A673 (cell line): ENCODE measurements around the gene CENPS. TPM values are rescaled to one million over a fixed set of nuclear protein-coding genes. Genes with fewer than 3 reads are reported as not detected.
A peak's percentile ranks its signal among the peaks of the same experiment; 100 is the strongest.
"Not testable (repeated sequence)": the region's sequence is repeated elsewhere in the genome, so short reads cannot be mapped to it uniquely, and the experiment has no call there.

ENCODE experiments used
- BruUV-seq: library from RNA; stranded (reverse); fragments of 400-500 nt; replicated peaks from 2 replicates; lab custom pipeline; 2021; lab: Mats Ljungman, UMichigan
- CTCF ChIA-PET: fragments of 300-600 bp; sonication (Branson Sonifier 250); formaldehyde crosslinking; loops from one replicate; lab custom pipeline; 2022; ENCODE audit warnings: antibody characterized with exemption; lab: Charles Lee
- POLR2A ChIA-PET: fragments of 300-600 bp; sonication (Branson Sonifier 250); formaldehyde crosslinking; loops from one replicate; lab custom pipeline; 2022; ENCODE audit warnings: antibody characterized with exemption; ENCODE audit not compliant: low non-redundant PET; lab: Charles Lee
- DNase-seq: peaks from one replicate; pipeline ENCODE4 v3.0.0-alpha.2; 2015; ENCODE audit warnings: low spot score
- H3K27ac ChIP-seq: fragments of 200-600 bp; sonication (generic); 2 replicates; pipeline ENCODE4 v1.5.1; 2016; ENCODE audit warnings: mixed run types, low read depth, mild to moderate bottlenecking, mixed read lengths, antibody characterized with exemption, low read length; ENCODE audit not compliant: poor library complexity, severe bottlenecking
- H3K27me3 ChIP-seq: fragments of 200-600 bp; sonication (generic); replicated peaks from 2 replicates; pipeline ENCODE4 v1.6.1; 2017; ENCODE audit warnings: mixed run types, low read depth, mild to moderate bottlenecking, mixed read lengths, antibody characterized with exemption, low read length; ENCODE audit not compliant: insufficient read depth, poor library complexity
- H3K36me3 ChIP-seq: fragments of 200-600 bp; sonication (generic); 2 replicates; pipeline ENCODE4 v1.6.1; 2016; ENCODE audit warnings: mixed run types, mild to moderate bottlenecking, mixed read lengths, antibody characterized with exemption, low read length; ENCODE audit not compliant: insufficient read depth, poor library complexity, severe bottlenecking
- H3K4me1 ChIP-seq: fragments of 200-600 bp; sonication (generic); 2 replicates; pipeline ENCODE4 v1.6.1; 2017; ENCODE audit warnings: mixed run types, mild to moderate bottlenecking, mixed read lengths, antibody characterized with exemption, low read length; ENCODE audit not compliant: insufficient read depth, poor library complexity, severe bottlenecking
- H3K4me3 ChIP-seq: fragments of 200-600 bp; sonication (generic); 2 replicates; pipeline ENCODE4 v1.5.1; 2016; ENCODE audit warnings: low read depth, mixed run types, mild to moderate bottlenecking, mixed read lengths, low read length; ENCODE audit not compliant: poor library complexity, severe bottlenecking
- H3K9me3 ChIP-seq: fragments of 200-600 bp; sonication (generic); 2 replicates; pipeline ENCODE4 v1.6.1; 2016; ENCODE audit warnings: mixed run types, low read depth, mild to moderate bottlenecking, mixed read lengths, antibody characterized with exemption, low read length; ENCODE audit not compliant: poor library complexity, severe bottlenecking
- CTCF ChIP-seq: fragments of 300-800, 200-600 bp; sonication (generic); conservative IDR thresholded peaks from 2 replicates; pipeline ENCODE4 v1.5.1; 2017; ENCODE audit warnings: low read depth, mild to moderate bottlenecking, antibody characterized with exemption, low read length, moderate library complexity, mixed read lengths
- EZH2 ChIP-seq: fragments of 200-600 bp; sonication (generic); IDR thresholded peaks from 2 replicates; pipeline ENCODE4 v1.6.1; 2017; ENCODE audit warnings: borderline replicate concordance, low read depth, mild to moderate bottlenecking, mixed read lengths, antibody characterized with exemption, low read length; ENCODE audit not compliant: poor library complexity, severe bottlenecking
- intact Hi-C: fragments of 100-400 bp; cut with micrococcal nuclease; formaldehyde crosslinking; loops from one replicate; pipeline ENCODE4 v1.10.0; 2022; ENCODE audit not compliant: unreplicated experiment
- total RNA-seq: library from RNA; stranded (reverse); gene quantifications from 2 replicates; pipeline ENCODE4 v1.2.3, GENCODE V29; 2021

Gene CENPS
- total RNA-seq, 1 experiment from 2014 or later: 42.2 TPM

- H3K27me3 ChIP-seq: no peaks in the 10 kb centered on the region
- TF ChIP-seq EZH2 (no peak), CTCF (no peak)
- peak overlapping the region; percentile 73 for H3K4me3 ChIP-seq
- DNase-seq: peak; percentile 67
- CTCF ChIA-PET: interaction anchor here (0.6 kb wide), 1 partner anchor 396 kb away, joined by 3 read pairs; no protein-coding TSS in a partner anchor
- H3K27ac ChIP-seq: peak overlapping the region; percentile 65
- H3K9me3 ChIP-seq: no peaks in the 10 kb centered on the region
- TSS peak; percentile 73 for BruUV-seq
- H3K36me3 ChIP-seq: peaks cover 19% of the 10 kb centered on the region
- H3K4me1 ChIP-seq: peaks cover 4% of the 10 kb centered on the region
- POLR2A ChIA-PET: no interaction called here
- intact Hi-C loops: loop anchor here (5.0 kb wide), 1 partner anchor 39 kb away; the partner anchor contains the start of gene CENPS
These were observed 41.4 kb downstream of the CENPS start for GRCh38 chr1:10471411-10472219.

- TF ChIP-seq EZH2 (no peak), CTCF (no peak)
- peak; percentile 98 for DNase-seq
- ChIA-PET POLR2A (interaction anchor here (0.6 kb wide), 1 partner anchor 1265 kb away, joined by 4 read pairs; no protein-coding TSS in a partner anchor), CTCF (no interaction called here)
- Histone ChIP-seq H3K27ac (peak within 1 kb of the TSS; percentile 65), H3K4me3 (peak within 1 kb of the TSS; percentile 73), H3K9me3 (no peaks in the 10 kb centered on the region), H3K27me3 (no peaks in the 10 kb centered on the region), H3K4me1 (peaks cover 4% of the 10 kb centered on the region), H3K36me3 (peaks cover 14% of the 10 kb centered on the region)
- intact Hi-C loops: loop anchor here (5.0 kb wide), 1 partner anchor 40 kb away; the partner anchor contains the start of gene CENPS
- no TSS peak for BruUV-seq
These were observed 42.2 kb downstream of the CENPS start, which contains the start of gene DFFA for GRCh38 chr1:10472220-10473144. TSS of gene DFFA (minus strand) at chr1:10472529. CDS start at chr1:10472458, 71 bp downstream.

GRCh38 chr1:10473145-10473765, 43.0 kb downstream of the CENPS start:
- POLR2A ChIA-PET: interaction anchor here (0.6 kb wide), 1 partner anchor 1264 kb away, joined by 4 read pairs; no protein-coding TSS in a partner anchor
- TF ChIP-seq CTCF (no peak), EZH2 (no peak)
- Histone ChIP-seq H3K27me3 (no peaks in the 10 kb centered on the region), H3K36me3 (peaks cover 11% of the 10 kb centered on the region), H3K4me3 (peak overlapping the region; percentile 73), H3K4me1 (peaks cover 4% of the 10 kb centered on the region), H3K9me3 (no peaks in the 10 kb centered on the region), H3K27ac (peak overlapping the region; percentile 57)
- CTCF ChIA-PET: no interaction called here
- DNase-seq: no peak
- no TSS peak for BruUV-seq
- intact Hi-C loops: loop anchor here (5.0 kb wide), 1 partner anchor 41 kb away; the partner anchor contains the start of gene CENPS

DNA sequence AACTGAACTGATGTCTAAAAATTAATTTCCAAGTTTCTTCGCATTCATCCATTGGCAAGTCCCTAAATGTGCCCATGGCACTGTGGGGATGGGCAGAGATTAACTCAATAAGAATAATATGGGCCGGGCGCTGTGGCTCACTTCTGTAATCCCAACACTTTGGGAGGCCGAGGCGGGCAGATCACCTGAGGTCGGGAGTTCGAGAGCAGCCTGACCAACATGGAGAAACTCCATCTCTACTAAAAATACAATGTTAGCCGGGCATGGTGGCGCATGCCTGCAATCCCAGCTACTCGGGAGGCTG, 44.0 kb downstream of the CENPS start:
- intact Hi-C loops: loop anchor here (5.0 kb wide), 1 partner anchor 42 kb away; the partner anchor contains the start of gene CENPS
- DNase-seq, POLR2A ChIA-PET, H3K27me3 ChIP-seq, H3K4me1 ChIP-seq, BruUV-seq, H3K9me3 ChIP-seq, CTCF ChIA-PET, H3K36me3 ChIP-seq: not testable (repeated sequence)
- peak overlapping the region; percentile 81 for H3K4me3 ChIP-seq
- H3K27ac ChIP-seq: peak overlapping the region; percentile 34
